Measurements from ENCODE around the gene PMP22.

Gene PMP22

DNA sequence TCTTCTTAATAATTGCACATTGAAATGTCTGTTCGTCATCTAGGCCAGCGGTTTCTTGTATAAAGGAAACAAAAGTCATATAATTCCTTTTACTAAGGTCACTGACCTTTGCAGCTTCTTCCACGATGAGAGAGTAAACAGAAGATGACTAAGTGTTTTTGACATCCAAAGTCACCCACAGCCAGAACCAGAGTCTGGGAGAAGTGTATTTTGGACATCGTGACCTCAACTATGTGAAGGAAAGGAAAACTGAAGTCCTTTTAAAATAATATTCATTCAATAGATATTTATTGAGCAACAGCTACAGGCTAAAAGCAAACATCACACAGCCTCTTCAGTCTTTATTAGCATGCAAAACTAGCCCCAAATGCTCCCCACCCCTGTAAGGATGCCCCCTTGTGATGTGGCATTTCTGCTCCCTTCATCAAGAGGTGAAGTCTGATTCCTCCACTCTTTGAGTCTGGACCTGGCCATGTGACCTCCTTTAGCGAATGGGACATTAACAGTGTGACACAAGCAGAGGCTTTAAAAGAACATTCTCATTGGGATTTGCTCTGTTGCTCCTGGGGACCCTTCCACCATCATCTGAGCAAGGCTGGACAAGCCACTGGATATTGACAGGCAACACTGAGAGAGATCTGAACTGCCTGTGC, 8.1 kb upstream of the PMP22 start:
- TF ChIP-seq, protein P1, sequence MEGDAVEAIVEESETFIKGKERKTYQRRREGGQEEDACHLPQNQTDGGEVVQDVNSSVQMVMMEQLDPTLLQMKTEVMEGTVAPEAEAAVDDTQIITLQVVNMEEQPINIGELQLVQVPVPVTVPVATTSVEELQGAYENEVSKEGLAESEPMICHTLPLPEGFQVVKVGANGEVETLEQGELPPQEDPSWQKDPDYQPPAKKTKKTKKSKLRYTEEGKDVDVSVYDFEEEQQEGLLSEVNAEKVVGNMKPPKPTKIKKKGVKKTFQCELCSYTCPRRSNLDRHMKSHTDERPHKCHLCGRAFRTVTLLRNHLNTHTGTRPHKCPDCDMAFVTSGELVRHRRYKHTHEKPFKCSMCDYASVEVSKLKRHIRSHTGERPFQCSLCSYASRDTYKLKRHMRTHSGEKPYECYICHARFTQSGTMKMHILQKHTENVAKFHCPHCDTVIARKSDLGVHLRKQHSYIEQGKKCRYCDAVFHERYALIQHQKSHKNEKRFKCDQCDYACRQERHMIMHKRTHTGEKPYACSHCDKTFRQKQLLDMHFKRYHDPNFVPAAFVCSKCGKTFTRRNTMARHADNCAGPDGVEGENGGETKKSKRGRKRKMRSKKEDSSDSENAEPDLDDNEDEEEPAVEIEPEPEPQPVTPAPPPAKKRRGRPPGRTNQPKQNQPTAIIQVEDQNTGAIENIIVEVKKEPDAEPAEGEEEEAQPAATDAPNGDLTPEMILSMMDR (IDR thresholded peaks at IDR 0.05; ENCODE audit: poor library complexity, severe bottlenecking), result no peak
- Histone ChIP-seq H3K9me3 (ENCODE audit: severe bottlenecking) (no peaks in the 10 kb centered on the region), H3K36me3 (ENCODE audit: low read depth) (no peaks in the 10 kb centered on the region), H3K27ac (ENCODE audit: poor library complexity, severe bottlenecking) (no peak overlapping the region), H3K4me1 (ENCODE audit: insufficient read depth, poor library complexity, severe bottlenecking) (peaks cover 3% of the 10 kb centered on the region), H3K27me3 (ENCODE audit: insufficient read depth, poor library complexity, severe bottlenecking) (no peaks in the 10 kb centered on the region), H3K4me3 (ENCODE audit: severe bottlenecking) (no peak overlapping the region)
- DNase-seq (ENCODE audit: low spot score), result no peak
- peak; percentile 82 for ATAC-seq (ENCODE audit: low read depth)

DNA sequence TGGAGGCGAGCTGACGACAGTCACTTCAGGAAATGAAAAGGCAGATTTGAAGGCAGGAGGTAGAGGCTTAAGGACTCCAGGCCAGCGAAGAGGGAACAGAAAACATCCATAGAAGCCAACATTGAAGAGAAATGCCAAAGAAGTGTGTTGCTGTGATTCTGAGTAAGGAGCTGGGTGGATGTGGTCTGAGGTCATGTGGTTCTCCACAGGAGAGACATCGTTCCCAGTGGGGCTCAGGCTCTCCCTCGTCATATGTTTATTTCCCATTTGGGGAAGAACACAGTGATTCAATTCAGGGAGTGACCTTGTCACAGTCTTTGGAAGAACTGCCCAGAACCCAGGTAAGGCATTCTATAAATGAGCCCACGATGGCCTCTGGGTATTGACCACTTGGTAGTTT, 6.6 kb upstream of the PMP22 start:
- TF ChIP-seq, protein P1 (IDR thresholded peaks at IDR 0.05; ENCODE audit: poor library complexity, severe bottlenecking), result no peak
- Histone ChIP-seq H3K4me1 (ENCODE audit: insufficient read depth, poor library complexity, severe bottlenecking) (peaks cover 3% of the 10 kb centered on the region), H3K9me3 (ENCODE audit: severe bottlenecking) (no peaks in the 10 kb centered on the region), H3K27me3 (ENCODE audit: insufficient read depth, poor library complexity, severe bottlenecking) (peaks cover 9% of the 10 kb centered on the region), H3K4me3 (ENCODE audit: severe bottlenecking) (no peak overlapping the region), H3K27ac (ENCODE audit: poor library complexity, severe bottlenecking) (no peak overlapping the region), H3K36me3 (ENCODE audit: low read depth) (no peaks in the 10 kb centered on the region)
- DNase-seq (ENCODE audit: low spot score), result no peak
- no peak for ATAC-seq (ENCODE audit: low read depth)

DNA sequence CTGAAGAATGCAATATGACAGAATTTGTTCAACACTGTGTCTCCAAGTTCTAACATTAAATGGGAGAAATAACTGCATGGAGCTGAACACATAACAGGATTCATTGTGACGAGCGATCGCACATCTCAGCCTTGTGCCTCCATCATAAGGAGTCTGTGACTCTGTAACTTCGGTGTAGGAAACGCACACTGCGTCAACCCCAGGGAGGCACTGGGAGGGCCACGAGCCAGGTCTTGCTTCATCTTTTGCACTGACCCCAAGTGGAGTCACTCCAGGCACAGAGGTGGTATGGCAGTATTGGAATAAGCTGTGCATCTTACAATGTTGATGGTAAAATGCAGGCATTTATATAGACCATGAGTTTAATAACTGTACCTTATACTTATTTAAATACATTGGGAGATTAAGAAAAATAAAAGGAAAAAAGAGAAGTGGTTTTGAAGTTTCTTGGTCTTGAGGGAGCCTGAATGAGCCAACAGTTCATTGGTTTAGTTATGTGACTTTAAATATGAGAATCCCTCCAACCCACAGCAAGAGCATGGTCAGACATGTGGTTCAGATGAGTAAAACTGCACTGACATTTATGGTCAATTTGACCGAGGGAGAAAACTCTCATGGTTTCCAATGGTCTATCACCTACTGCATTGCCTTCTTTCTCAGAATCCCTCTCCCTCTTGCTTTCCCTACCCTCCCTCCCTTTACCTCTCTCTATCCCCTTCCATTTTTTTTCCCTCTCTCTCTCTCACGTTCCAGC, 5.7 kb upstream of the PMP22 start:
- peaks cover 3% of the 10 kb centered on the region for H3K4me1 ChIP-seq (ENCODE audit: insufficient read depth, poor library complexity, severe bottlenecking)
- H3K4me3 ChIP-seq (ENCODE audit: severe bottlenecking), result no peak overlapping the region
- no peaks in the 10 kb centered on the region for H3K9me3 ChIP-seq (ENCODE audit: severe bottlenecking)
- H3K36me3 ChIP-seq (ENCODE audit: low read depth), result no peaks in the 10 kb centered on the region
- DNase-seq (ENCODE audit: low spot score), result no peak
- TF ChIP-seq, protein P1 (IDR thresholded peaks at IDR 0.05; ENCODE audit: poor library complexity, severe bottlenecking), result no peak
- peaks cover 16% of the 10 kb centered on the region for H3K27me3 ChIP-seq (ENCODE audit: insufficient read depth, poor library complexity, severe bottlenecking)
- no peak for ATAC-seq (ENCODE audit: low read depth)
- no peak overlapping the region for H3K27ac ChIP-seq (ENCODE audit: poor library complexity, severe bottlenecking)

DNA sequence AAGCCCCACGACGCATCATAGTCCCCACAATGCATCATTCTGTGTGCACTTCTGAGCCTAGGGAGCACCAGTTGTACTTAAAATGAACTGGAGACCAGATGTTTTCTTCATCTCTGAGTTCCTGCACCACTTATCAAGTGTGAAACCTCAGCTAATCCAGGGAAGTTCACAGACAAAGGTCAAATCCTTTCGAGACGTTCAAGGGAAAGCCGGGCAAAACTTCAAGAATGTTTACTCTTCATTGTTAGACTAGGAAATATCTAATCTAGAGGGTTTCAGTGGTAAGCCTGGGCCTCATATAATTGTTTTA, 4.6 kb upstream of the PMP22 start:
- no peak overlapping the region for H3K27ac ChIP-seq (ENCODE audit: poor library complexity, severe bottlenecking)

More for the DNA sequence above, 4.6 kb upstream of the PMP22 start:
- DNase-seq (ENCODE audit: low spot score) (no peak), ATAC-seq (ENCODE audit: low read depth) (no peak)
- H3K9me3 ChIP-seq (ENCODE audit: severe bottlenecking), result no peaks in the 10 kb centered on the region
- TF ChIP-seq, protein P1 (IDR thresholded peaks at IDR 0.05; ENCODE audit: poor library complexity, severe bottlenecking), result no peak
- H3K27me3 ChIP-seq (ENCODE audit: insufficient read depth, poor library complexity, severe bottlenecking), result peaks cover 27% of the 10 kb centered on the region
- peaks cover 3% of the 10 kb centered on the region for H3K4me1 ChIP-seq (ENCODE audit: insufficient read depth, poor library complexity, severe bottlenecking)
- H3K4me3 ChIP-seq (ENCODE audit: severe bottlenecking), result no peak overlapping the region
- no peaks in the 10 kb centered on the region for H3K36me3 ChIP-seq (ENCODE audit: low read depth)
